Measurements from ENCODE around the gene MLLT3. TPM values are rescaled to one million over a fixed set of nuclear protein-coding genes. Genes with fewer than 3 reads are reported as not detected.

Gene MLLT3
- total and polyA plus RNA-seq, 2 of the 13 experiments (the other 11 are each of a cell fraction or from before 2014, with no cell fraction given) = 12.3 to 12.6 TPM

GRCh38 chr9:20620650-20621470, 1.4 kb downstream of the MLLT3 start (continued):
- TF ChIP-seq FOXO4 (CRISPR knock-in tag; conservative IDR thresholded peaks at IDR 0.05) (0 out of 2 replicates have a peak, but pooled peaks have one; percentile 12), ZNF329 (CRISPR knock-in tag; IDR thresholded peaks at IDR 0.05; ENCODE audit: low read depth) (no peak), KDM5A (IDR thresholded peaks at IDR 0.05; ENCODE audit: borderline replicate concordance, low read length) (no peak), CBX2 (IDR thresholded peaks at IDR 0.05; ENCODE audit: low read depth, low read length) (no peak), CBX2 (CRISPR knock-in tag; IDR thresholded peaks at IDR 0.05; ENCODE audit: low read depth) (no peak), RBM39 (IDR thresholded peaks at IDR 0.05; ENCODE audit: low read depth, low read length, poor library complexity, severe bottlenecking) (peak; percentile 58), ATF1 (CRISPR knock-in tag; IDR thresholded peaks at IDR 0.05) (no peak), AKAP8 (CRISPR knock-in tag; IDR thresholded peaks at IDR 0.05) (no peak), NFKB2 (CRISPR knock-in tag; IDR thresholded peaks at IDR 0.05; ENCODE audit: borderline replicate concordance) (0 out of 2 replicates have a peak, but pooled peaks have one; percentile 24), ZNF776 (CRISPR knock-in tag; IDR thresholded peaks at IDR 0.05) (no peak), ZNF607 (CRISPR knock-in tag; IDR thresholded peaks at IDR 0.05; ENCODE audit: borderline replicate concordance) (no peak), ZNF83 (CRISPR knock-in tag; IDR thresholded peaks at IDR 0.05; ENCODE audit: borderline replicate concordance) (no peak), TOPORS (CRISPR knock-in tag; IDR thresholded peaks at IDR 0.05) (0 out of 2 replicates have a peak, but pooled peaks have one; percentile 34), IKZF1 (IDR thresholded peaks at IDR 0.05) (no peak), SP1 (IDR thresholded peaks at IDR 0.05) (no peak), SP1 (CRISPR knock-in tag; IDR thresholded peaks at IDR 0.05) (no peak), FOXP4 (CRISPR knock-in tag; IDR thresholded peaks at IDR 0.05) (no peak), NFE2 (CRISPR knock-in tag; IDR thresholded peaks at IDR 0.05) (no peak), ZNF7 (CRISPR knock-in tag; IDR thresholded peaks at IDR 0.05) (no peak), KMT2B (CRISPR knock-in tag; IDR thresholded peaks at IDR 0.05) (0 out of 2 replicates have a peak, but pooled peaks have one; percentile 32), ZNF780A (CRISPR knock-in tag; IDR thresholded peaks at IDR 0.05) (no peak), KDM2A (CRISPR knock-in tag; IDR thresholded peaks at IDR 0.05; ENCODE audit: borderline replicate concordance, low read depth) (peak; percentile 15; the same call in 1 of the 2 replicates)
- TF ChIP-seq, protein P1, sequence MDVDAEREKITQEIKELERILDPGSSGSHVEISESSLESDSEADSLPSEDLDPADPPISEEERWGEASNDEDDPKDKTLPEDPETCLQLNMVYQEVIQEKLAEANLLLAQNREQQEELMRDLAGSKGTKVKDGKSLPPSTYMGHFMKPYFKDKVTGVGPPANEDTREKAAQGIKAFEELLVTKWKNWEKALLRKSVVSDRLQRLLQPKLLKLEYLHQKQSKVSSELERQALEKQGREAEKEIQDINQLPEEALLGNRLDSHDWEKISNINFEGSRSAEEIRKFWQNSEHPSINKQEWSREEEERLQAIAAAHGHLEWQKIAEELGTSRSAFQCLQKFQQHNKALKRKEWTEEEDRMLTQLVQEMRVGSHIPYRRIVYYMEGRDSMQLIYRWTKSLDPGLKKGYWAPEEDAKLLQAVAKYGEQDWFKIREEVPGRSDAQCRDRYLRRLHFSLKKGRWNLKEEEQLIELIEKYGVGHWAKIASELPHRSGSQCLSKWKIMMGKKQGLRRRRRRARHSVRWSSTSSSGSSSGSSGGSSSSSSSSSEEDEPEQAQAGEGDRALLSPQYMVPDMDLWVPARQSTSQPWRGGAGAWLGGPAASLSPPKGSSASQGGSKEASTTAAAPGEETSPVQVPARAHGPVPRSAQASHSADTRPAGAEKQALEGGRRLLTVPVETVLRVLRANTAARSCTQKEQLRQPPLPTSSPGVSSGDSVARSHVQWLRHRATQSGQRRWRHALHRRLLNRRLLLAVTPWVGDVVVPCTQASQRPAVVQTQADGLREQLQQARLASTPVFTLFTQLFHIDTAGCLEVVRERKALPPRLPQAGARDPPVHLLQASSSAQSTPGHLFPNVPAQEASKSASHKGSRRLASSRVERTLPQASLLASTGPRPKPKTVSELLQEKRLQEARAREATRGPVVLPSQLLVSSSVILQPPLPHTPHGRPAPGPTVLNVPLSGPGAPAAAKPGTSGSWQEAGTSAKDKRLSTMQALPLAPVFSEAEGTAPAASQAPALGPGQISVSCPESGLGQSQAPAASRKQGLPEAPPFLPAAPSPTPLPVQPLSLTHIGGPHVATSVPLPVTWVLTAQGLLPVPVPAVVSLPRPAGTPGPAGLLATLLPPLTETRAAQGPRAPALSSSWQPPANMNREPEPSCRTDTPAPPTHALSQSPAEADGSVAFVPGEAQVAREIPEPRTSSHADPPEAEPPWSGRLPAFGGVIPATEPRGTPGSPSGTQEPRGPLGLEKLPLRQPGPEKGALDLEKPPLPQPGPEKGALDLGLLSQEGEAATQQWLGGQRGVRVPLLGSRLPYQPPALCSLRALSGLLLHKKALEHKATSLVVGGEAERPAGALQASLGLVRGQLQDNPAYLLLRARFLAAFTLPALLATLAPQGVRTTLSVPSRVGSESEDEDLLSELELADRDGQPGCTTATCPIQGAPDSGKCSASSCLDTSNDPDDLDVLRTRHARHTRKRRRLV (CRISPR knock-in tag; IDR thresholded peaks at IDR 0.05) = no peak

Data from HepG2 (cell line).